ENCODE results near the gene PRR16. TPM values are rescaled to one million over a fixed set of nuclear protein-coding genes. Genes with fewer than 3 reads are reported as not detected.
"Not testable (repeated sequence)": the region's sequence is repeated elsewhere in the genome, so short reads cannot be mapped to it uniquely, and the experiment has no call there.

Gene PRR16
- total RNA-seq (ENCODE audit: unreplicated experiment): 0.25 TPM
- long read RNA-seq: 0 reads

- DNase-seq: peak; percentile 80
- TF ChIP-seq, protein P1, sequence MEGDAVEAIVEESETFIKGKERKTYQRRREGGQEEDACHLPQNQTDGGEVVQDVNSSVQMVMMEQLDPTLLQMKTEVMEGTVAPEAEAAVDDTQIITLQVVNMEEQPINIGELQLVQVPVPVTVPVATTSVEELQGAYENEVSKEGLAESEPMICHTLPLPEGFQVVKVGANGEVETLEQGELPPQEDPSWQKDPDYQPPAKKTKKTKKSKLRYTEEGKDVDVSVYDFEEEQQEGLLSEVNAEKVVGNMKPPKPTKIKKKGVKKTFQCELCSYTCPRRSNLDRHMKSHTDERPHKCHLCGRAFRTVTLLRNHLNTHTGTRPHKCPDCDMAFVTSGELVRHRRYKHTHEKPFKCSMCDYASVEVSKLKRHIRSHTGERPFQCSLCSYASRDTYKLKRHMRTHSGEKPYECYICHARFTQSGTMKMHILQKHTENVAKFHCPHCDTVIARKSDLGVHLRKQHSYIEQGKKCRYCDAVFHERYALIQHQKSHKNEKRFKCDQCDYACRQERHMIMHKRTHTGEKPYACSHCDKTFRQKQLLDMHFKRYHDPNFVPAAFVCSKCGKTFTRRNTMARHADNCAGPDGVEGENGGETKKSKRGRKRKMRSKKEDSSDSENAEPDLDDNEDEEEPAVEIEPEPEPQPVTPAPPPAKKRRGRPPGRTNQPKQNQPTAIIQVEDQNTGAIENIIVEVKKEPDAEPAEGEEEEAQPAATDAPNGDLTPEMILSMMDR (IDR thresholded peaks at IDR 0.05; ENCODE audit: partially characterized antibody, unreplicated experiment): no peak
- H3K4me3 Mint-ChIP-seq (ENCODE audit: unreplicated experiment): peak within 1 kb of the TSS; percentile 96
- peaks cover 2% of the 10 kb centered on the region for H3K4me1 Mint-ChIP-seq (ENCODE audit: low read depth, unreplicated experiment)
- H3K36me3 Mint-ChIP-seq (ENCODE audit: unreplicated experiment): no peaks in the 10 kb centered on the region
- H3K9me3 Mint-ChIP-seq (ENCODE audit: unreplicated experiment): peaks cover 3% of the 10 kb centered on the region
- no peak within 1 kb of the TSS for H3K27ac Mint-ChIP-seq (ENCODE audit: unreplicated experiment)
- H3K27me3 Mint-ChIP-seq (ENCODE audit: unreplicated experiment): peaks cover 5% of the 10 kb centered on the region
Observed at GRCh38 chr5:120463991-120464626, at the start of gene PRR16. TSS of gene PRR16 (plus strand) at chr5:120464300.

GRCh38 chr5:120415985-120416384 is 48.1 kb upstream of the PRR16 start:
- TF ChIP-seq, protein P1 (IDR thresholded peaks at IDR 0.05; ENCODE audit: partially characterized antibody, unreplicated experiment): no peak
- no peak for DNase-seq
- Mint-ChIP-seq H3K27me3 (ENCODE audit: unreplicated experiment) (peaks cover 2% of the 10 kb centered on the region), H3K27ac (ENCODE audit: unreplicated experiment) (no peak overlapping the region), H3K4me3 (ENCODE audit: unreplicated experiment) (no peak overlapping the region), H3K9me3 (ENCODE audit: unreplicated experiment) (no peaks in the 10 kb centered on the region), H3K4me1 (ENCODE audit: low read depth, unreplicated experiment) (no peaks in the 10 kb centered on the region), H3K36me3 (ENCODE audit: unreplicated experiment) (no peaks in the 10 kb centered on the region)

DNA sequence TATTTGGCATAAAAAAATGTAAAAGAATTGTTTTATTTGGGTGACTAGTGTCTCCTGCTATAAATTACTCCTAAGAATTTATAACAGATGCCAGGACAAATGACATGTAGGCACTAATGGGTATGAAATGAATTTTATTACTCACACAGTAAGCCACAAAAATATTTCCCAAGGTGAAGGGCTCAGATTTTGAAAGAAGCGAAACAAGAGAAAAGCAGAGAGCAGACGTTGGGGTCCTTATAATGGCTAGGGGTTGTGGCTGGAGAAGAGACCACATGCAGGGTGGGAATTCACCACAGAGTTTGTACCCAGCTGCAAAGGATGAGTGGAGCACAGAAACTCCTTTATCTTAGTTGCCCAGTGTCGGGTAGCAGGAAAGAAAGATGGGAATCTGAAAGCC is 45.0 kb upstream of the PRR16 start:
- peaks cover 2% of the 10 kb centered on the region for H3K27me3 Mint-ChIP-seq (ENCODE audit: unreplicated experiment)
- no peaks in the 10 kb centered on the region for H3K9me3 Mint-ChIP-seq (ENCODE audit: unreplicated experiment)
- H3K4me3 Mint-ChIP-seq (ENCODE audit: unreplicated experiment): no peak overlapping the region
- H3K4me1 Mint-ChIP-seq (ENCODE audit: low read depth, unreplicated experiment): no peaks in the 10 kb centered on the region
- H3K36me3 Mint-ChIP-seq (ENCODE audit: unreplicated experiment): no peaks in the 10 kb centered on the region
- no peak overlapping the region for H3K27ac Mint-ChIP-seq (ENCODE audit: unreplicated experiment)
- DNase-seq: no peak
- TF ChIP-seq, protein P1 (IDR thresholded peaks at IDR 0.05; ENCODE audit: partially characterized antibody, unreplicated experiment): no peak

DNA sequence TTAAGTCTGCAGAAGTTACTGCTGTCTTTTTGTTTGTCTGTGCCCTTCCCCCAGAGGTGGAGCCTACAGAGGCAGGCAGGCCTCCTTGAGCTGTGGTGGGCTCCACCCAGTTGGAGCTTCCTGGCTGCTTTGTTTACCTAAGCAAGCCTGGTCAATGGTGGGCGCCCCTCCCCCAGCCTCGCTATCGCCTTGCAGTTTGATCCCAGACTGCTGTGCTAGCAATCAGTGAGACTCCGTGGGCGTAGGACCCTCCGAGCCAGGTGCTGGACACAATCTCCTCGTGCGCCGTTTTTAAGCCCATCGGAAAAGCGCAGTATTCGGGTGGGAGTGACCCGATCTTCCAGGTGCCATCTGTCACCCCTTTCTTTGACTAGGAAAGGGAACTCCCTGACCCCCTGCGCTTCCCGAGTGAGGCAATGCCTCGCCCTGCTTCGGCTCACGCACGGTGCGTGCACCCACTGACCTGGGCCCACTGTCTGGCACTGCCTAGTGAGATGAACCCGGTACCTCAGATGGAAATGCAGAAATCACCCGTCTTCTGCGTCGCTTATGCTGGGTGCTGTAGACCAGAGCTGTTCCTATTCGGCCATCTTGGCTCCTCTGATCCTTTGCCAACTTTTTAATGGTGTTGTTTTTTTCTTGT is 37.3 kb upstream of the PRR16 start:
- H3K27me3 Mint-ChIP-seq (ENCODE audit: unreplicated experiment): not testable (repeated sequence)

GRCh38 chr5:120430572-120430971 is 33.5 kb upstream of the PRR16 start:
- H3K27ac Mint-ChIP-seq (ENCODE audit: unreplicated experiment): no peak overlapping the region
- no peak overlapping the region for H3K4me3 Mint-ChIP-seq (ENCODE audit: unreplicated experiment)
- no peaks in the 10 kb centered on the region for H3K27me3 Mint-ChIP-seq (ENCODE audit: unreplicated experiment)
- DNase-seq: no peak
- TF ChIP-seq, protein P1 (IDR thresholded peaks at IDR 0.05; ENCODE audit: partially characterized antibody, unreplicated experiment): no peak
- H3K9me3 Mint-ChIP-seq (ENCODE audit: unreplicated experiment): peaks cover 7% of the 10 kb centered on the region
- H3K4me1 Mint-ChIP-seq (ENCODE audit: low read depth, unreplicated experiment): no peaks in the 10 kb centered on the region
- peaks cover 5% of the 10 kb centered on the region for H3K36me3 Mint-ChIP-seq (ENCODE audit: unreplicated experiment)

More for the DNA sequence above, 37.3 kb upstream of the PRR16 start:
- H3K9me3 Mint-ChIP-seq (ENCODE audit: unreplicated experiment); H3K27ac Mint-ChIP-seq (ENCODE audit: unreplicated experiment); H3K4me3 Mint-ChIP-seq (ENCODE audit: unreplicated experiment); H3K36me3 Mint-ChIP-seq (ENCODE audit: unreplicated experiment); H3K4me1 Mint-ChIP-seq (ENCODE audit: low read depth, unreplicated experiment); DNase-seq: not testable (repeated sequence)

Measured in glutamatergic neuron (in vitro differentiated cells).